Panc1 (cell line): Measurements from ENCODE around the gene TCTN1. TPM values are rescaled to one million over a fixed set of nuclear protein-coding genes. Genes with fewer than 3 reads are reported as not detected.
"Not testable (repeated sequence)": the region's sequence is repeated elsewhere in the genome, so short reads cannot be mapped to it uniquely, and the experiment has no call there.

ENCODE experiments used
- ATAC-seq: fragments of 200-7000 bp; cut with Tn5 transposase; 2 replicates; pipeline ENCODE4 v1.9.1; 2020; ENCODE audit warnings: mild to moderate bottlenecking, moderate library complexity
- BruUV-seq: library from RNA; stranded (reverse); fragments of 400-500 nt; replicated peaks from 2 replicates; lab custom pipeline; 2021; lab: Mats Ljungman, UMichigan
- CTCF ChIA-PET: fragments of 300-600 bp; sonication (Branson Sonifier 250); formaldehyde crosslinking; loops from one replicate; lab custom pipeline; 2022; ENCODE audit warnings: antibody characterized with exemption; lab: Charles Lee
- POLR2A ChIA-PET: fragments of 300-600 bp; sonication (Branson Sonifier 250); formaldehyde crosslinking; loops from one replicate; lab custom pipeline; 2022; ENCODE audit warnings: antibody characterized with exemption; lab: Charles Lee
- DNase-seq: peaks from one replicate; pipeline ENCODE4 v3.0.0-alpha.2; 2010; ENCODE audit warnings: low read depth, low spot score
- H3K27ac ChIP-seq: 2 replicates; pipeline ENCODE4 v1.5.1; 2011; ENCODE audit warnings: mild to moderate bottlenecking, low read length, inconsistent platforms
- H3K27me3 ChIP-seq: fragments of 200-500 bp; sonication (Bioruptor generic); 2 replicates; pipeline ENCODE4 v1.6.0; 2014; ENCODE audit warnings: low read length, inconsistent platforms; ENCODE audit not compliant: control insufficient read depth, insufficient read depth
- H3K36me3 ChIP-seq: fragments of 200-500 bp; sonication (Bioruptor generic); 2 replicates; pipeline ENCODE4 v1.5.1; 2014; ENCODE audit warnings: inconsistent platforms, mild to moderate bottlenecking, low read length, moderate library complexity; ENCODE audit not compliant: control insufficient read depth, insufficient read depth
- H3K4me1 ChIP-seq: 2 replicates; pipeline ENCODE4 v1.5.1; 2011; ENCODE audit warnings: inconsistent platforms, mild to moderate bottlenecking, low read length, moderate library complexity; ENCODE audit not compliant: control insufficient read depth, insufficient read depth
- H3K4me3 ChIP-seq, 2 experiments: 2 replicates each; pipeline ENCODE4 v1.5.1; 2011 to 2012; ENCODE audit warnings: low read depth in 2 of 2, low read length in 2 of 2, mild to moderate bottlenecking in 2 of 2, inconsistent platforms in 1 of 2, moderate library complexity in 1 of 2
- H3K9me3 ChIP-seq: fragments of 200-500 bp; sonication (Bioruptor generic); 2 replicates; pipeline ENCODE4 v1.5.1; 2014; ENCODE audit warnings: low read depth, mild to moderate bottlenecking, inconsistent platforms, low read length, moderate library complexity; ENCODE audit not compliant: control insufficient read depth, insufficient read depth
- POLR2AphosphoS5 ChIP-seq: IDR thresholded peaks from 2 replicates; pipeline ENCODE4 v1.6.1; 2012; ENCODE audit warnings: mild to moderate bottlenecking, low read depth, low read length, moderate library complexity
- SIN3A ChIP-seq: IDR thresholded peaks from 2 replicates; pipeline ENCODE4 v1.6.1; 2012; ENCODE audit warnings: low read depth, mild to moderate bottlenecking, low read length, moderate library complexity, borderline replicate concordance; ENCODE audit not compliant: insufficient read depth
- TCF7L2 ChIP-seq: IDR thresholded peaks from 2 replicates; pipeline ENCODE4 v1.6.1; 2011; ENCODE audit warnings: mild to moderate bottlenecking, low read depth, low read length, inconsistent platforms
- in situ Hi-C: cut with HindIII; loops from 2 replicates; pipeline ENCODE4 v1.10.0; 2016; ENCODE audit warnings: low sequenced_read_pairs, low pct_unique_long_range_greater_than_20kb
- intact Hi-C: fragments of 100-400 bp; cut with micrococcal nuclease; formaldehyde crosslinking; loops from one replicate; pipeline ENCODE4 v1.10.0; 2022; ENCODE audit not compliant: unreplicated experiment
- total RNA-seq: library from RNA; stranded (reverse); gene quantifications from one replicate; pipeline ENCODE4 v1.2.1, GENCODE V29; 2021; ENCODE audit not compliant: unreplicated experiment
- TF ChIP-seq, protein P1 (sequence below): fragments of 450-650 bp; IDR thresholded peaks from 2 replicates; pipeline ENCODE4 v1.5.1; 2017; ENCODE audit warnings: mild to moderate bottlenecking
- TF ChIP-seq, protein P2 (sequence below), 2 experiments: IDR thresholded peaks; 2 replicates each; pipeline ENCODE4 v1.6.1; 2011 to 2012; ENCODE audit warnings: low read depth in 2 of 2, control low read depth in 1 of 2, low read length in 1 of 2, mild to moderate bottlenecking in 1 of 2, moderate library complexity in 1 of 2; ENCODE audit not compliant: insufficient read depth in 1 of 2

Gene TCTN1
- total RNA-seq, 1 experiment from 2014 or later, result 28.5 TPM

DNA sequence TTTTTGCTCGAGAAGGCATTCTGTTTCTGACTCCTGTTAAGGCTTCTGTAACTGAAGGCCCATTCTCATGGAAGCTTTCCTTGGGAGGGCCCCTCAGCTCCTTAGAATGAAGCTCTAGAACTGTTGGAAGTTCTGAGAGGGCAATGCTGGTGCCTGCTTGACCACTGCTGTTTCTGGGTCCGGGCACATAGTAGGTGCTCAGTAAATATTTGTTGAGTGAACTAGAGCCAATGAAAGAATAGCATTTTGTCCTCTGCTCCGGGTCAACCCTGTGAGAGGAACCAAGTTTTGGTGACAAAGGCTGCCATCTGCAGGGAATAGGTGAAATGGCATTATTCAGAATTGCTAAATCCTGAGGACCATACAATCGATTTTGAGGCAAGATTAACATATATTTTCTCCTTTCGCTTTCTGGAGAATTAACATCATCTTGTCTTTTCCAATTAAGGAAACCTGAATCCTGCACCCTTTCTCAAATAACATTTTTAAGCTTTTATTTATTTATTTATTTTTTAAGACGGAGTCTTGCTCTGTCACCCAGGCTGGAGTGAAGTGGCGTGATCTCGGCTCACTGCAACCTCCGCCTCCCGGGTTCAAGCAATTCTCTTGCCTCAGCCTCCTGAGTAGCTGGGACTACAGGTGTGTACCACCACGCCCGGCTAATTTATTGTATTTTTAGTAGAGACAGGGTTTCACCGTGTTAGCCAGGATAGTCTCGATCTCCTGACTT, 11.7 kb upstream of the TCTN1 start:
- POLR2A ChIA-PET, result interaction anchor here (0.6 kb wide), 1 partner anchor 24 kb away, joined by 5 read pairs; no protein-coding TSS in a partner anchor

DNA sequence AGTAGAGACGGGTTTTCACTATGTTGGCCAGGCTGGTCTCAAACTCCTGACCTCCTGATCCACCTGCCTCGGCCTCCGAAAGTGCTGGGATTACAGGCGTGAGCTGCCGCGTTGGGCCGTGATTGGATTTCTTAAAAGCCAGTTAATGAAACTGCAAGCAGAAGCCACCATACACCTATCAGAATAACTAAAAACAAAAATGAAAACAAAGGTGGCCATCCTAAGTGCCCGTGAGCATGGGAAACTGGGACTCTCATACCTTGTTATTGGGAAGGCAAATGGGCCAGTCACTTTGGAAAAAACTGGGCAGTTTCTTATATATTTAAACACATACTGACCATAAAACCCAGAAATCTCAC, 7.7 kb upstream of the TCTN1 start:
- no peak for DNase-seq
- Histone ChIP-seq H3K4me1 (no peaks in the 10 kb centered on the region), H3K9me3 (no peaks in the 10 kb centered on the region), H3K27ac (no peak overlapping the region), H3K4me3 (no peak overlapping the region), H3K27me3 (no peaks in the 10 kb centered on the region), H3K36me3 (no peaks in the 10 kb centered on the region)
- ChIA-PET CTCF (no interaction called here), POLR2A (no interaction called here)
- intact Hi-C loops (no loop called here), in situ Hi-C loops (no loop called here)
- TF ChIP-seq, protein P1, sequence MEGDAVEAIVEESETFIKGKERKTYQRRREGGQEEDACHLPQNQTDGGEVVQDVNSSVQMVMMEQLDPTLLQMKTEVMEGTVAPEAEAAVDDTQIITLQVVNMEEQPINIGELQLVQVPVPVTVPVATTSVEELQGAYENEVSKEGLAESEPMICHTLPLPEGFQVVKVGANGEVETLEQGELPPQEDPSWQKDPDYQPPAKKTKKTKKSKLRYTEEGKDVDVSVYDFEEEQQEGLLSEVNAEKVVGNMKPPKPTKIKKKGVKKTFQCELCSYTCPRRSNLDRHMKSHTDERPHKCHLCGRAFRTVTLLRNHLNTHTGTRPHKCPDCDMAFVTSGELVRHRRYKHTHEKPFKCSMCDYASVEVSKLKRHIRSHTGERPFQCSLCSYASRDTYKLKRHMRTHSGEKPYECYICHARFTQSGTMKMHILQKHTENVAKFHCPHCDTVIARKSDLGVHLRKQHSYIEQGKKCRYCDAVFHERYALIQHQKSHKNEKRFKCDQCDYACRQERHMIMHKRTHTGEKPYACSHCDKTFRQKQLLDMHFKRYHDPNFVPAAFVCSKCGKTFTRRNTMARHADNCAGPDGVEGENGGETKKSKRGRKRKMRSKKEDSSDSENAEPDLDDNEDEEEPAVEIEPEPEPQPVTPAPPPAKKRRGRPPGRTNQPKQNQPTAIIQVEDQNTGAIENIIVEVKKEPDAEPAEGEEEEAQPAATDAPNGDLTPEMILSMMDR, result no peak
- TF ChIP-seq, protein P2, sequence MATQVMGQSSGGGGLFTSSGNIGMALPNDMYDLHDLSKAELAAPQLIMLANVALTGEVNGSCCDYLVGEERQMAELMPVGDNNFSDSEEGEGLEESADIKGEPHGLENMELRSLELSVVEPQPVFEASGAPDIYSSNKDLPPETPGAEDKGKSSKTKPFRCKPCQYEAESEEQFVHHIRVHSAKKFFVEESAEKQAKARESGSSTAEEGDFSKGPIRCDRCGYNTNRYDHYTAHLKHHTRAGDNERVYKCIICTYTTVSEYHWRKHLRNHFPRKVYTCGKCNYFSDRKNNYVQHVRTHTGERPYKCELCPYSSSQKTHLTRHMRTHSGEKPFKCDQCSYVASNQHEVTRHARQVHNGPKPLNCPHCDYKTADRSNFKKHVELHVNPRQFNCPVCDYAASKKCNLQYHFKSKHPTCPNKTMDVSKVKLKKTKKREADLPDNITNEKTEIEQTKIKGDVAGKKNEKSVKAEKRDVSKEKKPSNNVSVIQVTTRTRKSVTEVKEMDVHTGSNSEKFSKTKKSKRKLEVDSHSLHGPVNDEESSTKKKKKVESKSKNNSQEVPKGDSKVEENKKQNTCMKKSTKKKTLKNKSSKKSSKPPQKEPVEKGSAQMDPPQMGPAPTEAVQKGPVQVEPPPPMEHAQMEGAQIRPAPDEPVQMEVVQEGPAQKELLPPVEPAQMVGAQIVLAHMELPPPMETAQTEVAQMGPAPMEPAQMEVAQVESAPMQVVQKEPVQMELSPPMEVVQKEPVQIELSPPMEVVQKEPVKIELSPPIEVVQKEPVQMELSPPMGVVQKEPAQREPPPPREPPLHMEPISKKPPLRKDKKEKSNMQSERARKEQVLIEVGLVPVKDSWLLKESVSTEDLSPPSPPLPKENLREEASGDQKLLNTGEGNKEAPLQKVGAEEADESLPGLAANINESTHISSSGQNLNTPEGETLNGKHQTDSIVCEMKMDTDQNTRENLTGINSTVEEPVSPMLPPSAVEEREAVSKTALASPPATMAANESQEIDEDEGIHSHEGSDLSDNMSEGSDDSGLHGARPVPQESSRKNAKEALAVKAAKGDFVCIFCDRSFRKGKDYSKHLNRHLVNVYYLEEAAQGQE (IDR thresholded peaks at IDR 0.05; ENCODE audit: insufficient read depth in 1 of 2, low read depth in 2 of 2, low read length in 1 of 2), result no peak
- TF ChIP-seq SIN3A (no peak), POLR2AphosphoS5 (no peak), TCF7L2 (no peak)
- ATAC-seq, result no peak
- BruUV-seq, result no TSS peak

More for the DNA sequence above, 11.7 kb upstream of the TCTN1 start:
- ATAC-seq, result peak; percentile 90
- H3K4me3 ChIP-seq, H3K4me1 ChIP-seq, H3K27ac ChIP-seq, in situ Hi-C loops, DNase-seq, H3K27me3 ChIP-seq, H3K36me3 ChIP-seq, BruUV-seq, H3K9me3 ChIP-seq: not testable (repeated sequence)
- intact Hi-C loops, result loop anchor here (2.0 to 5.0 kb wide), 2 partner anchors 49 to 90 kb away; no protein-coding TSS in a partner anchor
- CTCF ChIA-PET, result interaction anchor here (0.6 to 3.1 kb wide), 10 partner anchors 17 to 893 kb away, joined by 3 to 11 read pairs (median 3); partner anchors contain the start of gene ARPC3
- TF ChIP-seq, protein P1, result peak; percentile 82
